ENCODE measurements around the gene ZNF275. TPM values are rescaled to one million over a fixed set of nuclear protein-coding genes. Genes with fewer than 3 reads are reported as not detected.

ZNF275 gene
- total RNA-seq, 1 experiment from 2014 or later, result 16.9 TPM

GRCh38 chrX:153310901-153311300 is 23.1 kb upstream of the ZNF275 start:
- Histone ChIP-seq H3K9me3 (ENCODE audit: low read depth, low read length, poor library complexity, severe bottlenecking) (no peaks in the 10 kb centered on the region), H3K27ac (ENCODE audit: low read depth, low read length, poor library complexity, severe bottlenecking) (no peak overlapping the region), H3K27me3 (replicated peaks; ENCODE audit: insufficient read depth, low read depth, low read length, poor library complexity) (peaks cover 3% of the 10 kb centered on the region), H3K4me1 (ENCODE audit: insufficient read depth, low read length, poor library complexity, severe bottlenecking) (no peaks in the 10 kb centered on the region), H3K4me3 (ENCODE audit: low read depth, low read length, poor library complexity, severe bottlenecking) (no peak overlapping the region), H3K36me3 (ENCODE audit: insufficient read depth, low read length, poor library complexity, severe bottlenecking) (no peaks in the 10 kb centered on the region)
- TF ChIP-seq EZH2 (IDR thresholded peaks at IDR 0.05; ENCODE audit: borderline replicate concordance, low read depth, low read length, poor library complexity, severe bottlenecking) (no peak), CTCF (conservative IDR thresholded peaks at IDR 0.05; ENCODE audit: low read depth, low read length) (no peak)
- ChIA-PET POLR2A (ENCODE audit: low non-redundant PET) (no interaction called here), CTCF (no interaction called here)
- intact Hi-C loops (cut with micrococcal nuclease; ENCODE audit: unreplicated experiment), result no loop called here
- no TSS peak for BruUV-seq (replicated peaks)
- DNase-seq (ENCODE audit: low spot score), result no peak

- ChIA-PET CTCF (no interaction called here), POLR2A (ENCODE audit: low non-redundant PET) (no interaction called here)
- no peak overlapping the region for H3K27ac ChIP-seq (ENCODE audit: low read depth, low read length, poor library complexity, severe bottlenecking)
- peaks cover 3% of the 10 kb centered on the region for H3K27me3 ChIP-seq (replicated peaks; ENCODE audit: insufficient read depth, low read depth, low read length, poor library complexity)
- intact Hi-C loops (cut with micrococcal nuclease; ENCODE audit: unreplicated experiment), result no loop called here
- no peak for TF ChIP-seq CTCF (conservative IDR thresholded peaks at IDR 0.05; ENCODE audit: low read depth, low read length)
- TF ChIP-seq EZH2 (IDR thresholded peaks at IDR 0.05; ENCODE audit: borderline replicate concordance, low read depth, low read length, poor library complexity, severe bottlenecking), result no peak
- no peak overlapping the region for H3K4me3 ChIP-seq (ENCODE audit: low read depth, low read length, poor library complexity, severe bottlenecking)
- no TSS peak for BruUV-seq (replicated peaks)
- no peaks in the 10 kb centered on the region for H3K36me3 ChIP-seq (ENCODE audit: insufficient read depth, low read length, poor library complexity, severe bottlenecking)
- H3K4me1 ChIP-seq (ENCODE audit: insufficient read depth, low read length, poor library complexity, severe bottlenecking), result no peaks in the 10 kb centered on the region
- DNase-seq (ENCODE audit: low spot score), result no peak
- no peaks in the 10 kb centered on the region for H3K9me3 ChIP-seq (ENCODE audit: low read depth, low read length, poor library complexity, severe bottlenecking)
These were observed 21.9 kb upstream of the ZNF275 start for GRCh38 chrX:153312041-153312440.

- no peak overlapping the region for H3K27ac ChIP-seq (ENCODE audit: low read depth, low read length, poor library complexity, severe bottlenecking)
- CTCF ChIA-PET, result no interaction called here
- no peaks in the 10 kb centered on the region for H3K9me3 ChIP-seq (ENCODE audit: low read depth, low read length, poor library complexity, severe bottlenecking)
- H3K4me3 ChIP-seq (ENCODE audit: low read depth, low read length, poor library complexity, severe bottlenecking), result no peak overlapping the region
- intact Hi-C loops (cut with micrococcal nuclease; ENCODE audit: unreplicated experiment), result no loop called here
- POLR2A ChIA-PET (ENCODE audit: low non-redundant PET), result no interaction called here
- no TSS peak for BruUV-seq (replicated peaks)
- TF ChIP-seq EZH2 (IDR thresholded peaks at IDR 0.05; ENCODE audit: borderline replicate concordance, low read depth, low read length, poor library complexity, severe bottlenecking) (no peak), CTCF (conservative IDR thresholded peaks at IDR 0.05; ENCODE audit: low read depth, low read length) (no peak)
- H3K36me3 ChIP-seq (ENCODE audit: insufficient read depth, low read length, poor library complexity, severe bottlenecking), result no peaks in the 10 kb centered on the region
- H3K27me3 ChIP-seq (replicated peaks; ENCODE audit: insufficient read depth, low read depth, low read length, poor library complexity), result peaks cover 3% of the 10 kb centered on the region
- H3K4me1 ChIP-seq (ENCODE audit: insufficient read depth, low read length, poor library complexity, severe bottlenecking), result no peaks in the 10 kb centered on the region
- no peak for DNase-seq (ENCODE audit: low spot score)
These were observed 21.1 kb upstream of the ZNF275 start for GRCh38 chrX:153312842-153313241.
